Liver (tissue), 3 donors: ENCODE results near the gene STRIP2.

Experiments
- ATF3 ChIP-seq: IDR thresholded peaks from 2 replicates; pipeline ENCODE4 v1.6.1; 2016; ENCODE audit warnings: antibody characterized with exemption
- CTCF ChIP-seq: fragments of 150-350 bp; IDR thresholded peaks from 2 replicates; pipeline ENCODE4 v1.5.1; 2017; ENCODE audit warnings: improper control_type of control experiment, low read depth, low read length; ENCODE audit not compliant: missing input control
- FOXA1 ChIP-seq: IDR thresholded peaks from 2 replicates; pipeline ENCODE4 v1.6.1; 2016; ENCODE audit warnings: antibody characterized with exemption
- GABPA ChIP-seq, 2 donors: IDR thresholded peaks in 1 of 2; conservative IDR thresholded peaks in 1 of 2; 2 replicates each; pipeline ENCODE4 v1.6.1; 2016; ENCODE audit warnings: antibody characterized with exemption in 2 of 2, mild to moderate bottlenecking in 1 of 2, moderate library complexity in 1 of 2
- RAD21 ChIP-seq, 2 donors: IDR thresholded peaks; 2 replicates each; pipeline ENCODE4 v1.6.1; 2016; ENCODE audit warnings: antibody characterized with exemption in 2 of 2, mild to moderate bottlenecking in 2 of 2
- REST ChIP-seq: IDR thresholded peaks from 2 replicates; pipeline ENCODE4 v1.6.1; 2016; ENCODE audit warnings: antibody characterized with exemption, mild to moderate bottlenecking
- SP1 ChIP-seq: IDR thresholded peaks from 2 replicates; pipeline ENCODE4 v1.6.1; 2018; ENCODE audit warnings: antibody characterized with exemption, mild to moderate bottlenecking
- donor health status: healthy.
- donor health status: healthy.

- TF ChIP-seq REST (no peak), CTCF (no peak), ATF3 (no peak), RAD21 (IDR thresholded peaks at IDR 0.05) (no peak), GABPA (IDR thresholded peaks at IDR 0.05 in 1 of 2, conservative IDR thresholded peaks at IDR 0.05 in 1 of 2) (no peak), SP1 (no peak), FOXA1 (no peak)
These were observed 1.2 kb downstream of the STRIP2 start for GRCh38 chr7:129435414-129435829.
